Activated CD8-positive, alpha-beta memory T cell treated with anti-CD3 and anti-CD28 coated beads, Interleukin-2, amount 50 U/mL, for 24 hours (primary cell): ENCODE results near the gene DCBLD2.

Experiments used
- DNase-seq: peaks from one replicate; pipeline ENCODE4 v3.0.0-alpha.2; 2020; ENCODE audit errors: extremely low read depth

The DCBLD2 gene

GRCh38 chr3:98901392-98902350, at the start of gene DCBLD2:
TSS of gene DCBLD2 (minus strand) at chr3:98901695. CDS start at chr3:98901326, 369 bp downstream.
- peak; percentile 78 for DNase-seq

GRCh38 chr3:98945666-98946065, 44.2 kb upstream of the DCBLD2 start:
- DNase-seq: no peak

GRCh38 chr3:98945101-98945524, 43.6 kb upstream of the DCBLD2 start:
- DNase-seq: no peak

- no peak for DNase-seq
Observed at GRCh38 chr3:98930413-98930812, 28.9 kb upstream of the DCBLD2 start.

GRCh38 chr3:98921957-98922356, 20.5 kb upstream of the DCBLD2 start:
- no peak for DNase-seq

- DNase-seq: no peak
Observed at GRCh38 chr3:98920166-98920565, 18.7 kb upstream of the DCBLD2 start.

GRCh38 chr3:98918586-98918985, 17.1 kb upstream of the DCBLD2 start:
- DNase-seq: no peak

GRCh38 chr3:98917608-98918007, 16.1 kb upstream of the DCBLD2 start:
- no peak for DNase-seq

- no peak for DNase-seq
Observed at GRCh38 chr3:98914210-98915080, 12.9 kb upstream of the DCBLD2 start.

- DNase-seq: no peak
Observed at GRCh38 chr3:98912448-98912847, 11.0 kb upstream of the DCBLD2 start.

GRCh38 chr3:98906230-98906629, 4.7 kb upstream of the DCBLD2 start:
- DNase-seq: no peak

- no peak for DNase-seq
Observed at GRCh38 chr3:98903705-98904481, 2.4 kb upstream of the DCBLD2 start.

- DNase-seq: no peak
Observed at GRCh38 chr3:98903099-98903498, 1.6 kb upstream of the DCBLD2 start.

GRCh38 chr3:98902351-98902740, 851 bp upstream of the DCBLD2 start:
- DNase-seq: no peak

GRCh38 chr3:98901119-98901391, 440 bp downstream of the DCBLD2 start:
- no peak for DNase-seq

- DNase-seq: no peak
Observed at GRCh38 chr3:98900265-98901118, 1.0 kb downstream of the DCBLD2 start.

GRCh38 chr3:98897701-98898100, 3.8 kb downstream of the DCBLD2 start:
- no peak for DNase-seq

GRCh38 chr3:98894791-98895576, 6.5 kb downstream of the DCBLD2 start:
- no peak for DNase-seq

- no peak for DNase-seq
Observed at GRCh38 chr3:98893740-98894139, 7.8 kb downstream of the DCBLD2 start.

GRCh38 chr3:98892263-98892662, 9.2 kb downstream of the DCBLD2 start:
- no peak for DNase-seq
